B cell (primary cell): ENCODE results near the gene GFPT2.

Experiments used
- EZH2 ChIP-seq: IDR thresholded peaks from 2 replicates; pipeline ENCODE4 v1.6.1; 2012; ENCODE audit warnings: borderline replicate concordance, low read depth, mild to moderate bottlenecking, moderate library complexity, low read length; ENCODE audit not compliant: insufficient read depth, poor library complexity, severe bottlenecking
- TF ChIP-seq, protein P1 (sequence below): fragments of 200-600 bp; IDR thresholded peaks from one replicate; pipeline ENCODE4 v1.8.0; 2022; ENCODE audit warnings: antibody characterized with exemption, mild to moderate bottlenecking

DNA sequence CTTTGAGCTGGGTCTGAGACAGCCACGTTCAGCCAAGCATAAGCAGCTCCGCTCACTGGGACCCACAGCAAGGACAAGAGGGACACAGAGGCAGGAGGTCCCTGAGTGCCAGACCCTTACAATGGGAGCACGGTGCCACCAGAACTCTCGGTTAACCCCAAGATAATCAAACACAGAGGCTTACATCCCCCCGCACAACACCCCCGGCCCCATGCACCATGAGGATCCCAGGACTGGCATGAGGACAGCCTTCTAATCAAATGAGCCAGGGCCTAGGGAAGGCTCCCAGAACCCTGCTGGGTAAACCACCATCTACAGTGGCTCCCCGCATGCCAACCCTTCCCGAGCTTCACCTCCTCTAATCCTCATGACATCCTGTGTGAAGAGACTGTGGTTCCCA is 7.4 kb downstream of the GFPT2 start:
- TF ChIP-seq, protein P1, sequence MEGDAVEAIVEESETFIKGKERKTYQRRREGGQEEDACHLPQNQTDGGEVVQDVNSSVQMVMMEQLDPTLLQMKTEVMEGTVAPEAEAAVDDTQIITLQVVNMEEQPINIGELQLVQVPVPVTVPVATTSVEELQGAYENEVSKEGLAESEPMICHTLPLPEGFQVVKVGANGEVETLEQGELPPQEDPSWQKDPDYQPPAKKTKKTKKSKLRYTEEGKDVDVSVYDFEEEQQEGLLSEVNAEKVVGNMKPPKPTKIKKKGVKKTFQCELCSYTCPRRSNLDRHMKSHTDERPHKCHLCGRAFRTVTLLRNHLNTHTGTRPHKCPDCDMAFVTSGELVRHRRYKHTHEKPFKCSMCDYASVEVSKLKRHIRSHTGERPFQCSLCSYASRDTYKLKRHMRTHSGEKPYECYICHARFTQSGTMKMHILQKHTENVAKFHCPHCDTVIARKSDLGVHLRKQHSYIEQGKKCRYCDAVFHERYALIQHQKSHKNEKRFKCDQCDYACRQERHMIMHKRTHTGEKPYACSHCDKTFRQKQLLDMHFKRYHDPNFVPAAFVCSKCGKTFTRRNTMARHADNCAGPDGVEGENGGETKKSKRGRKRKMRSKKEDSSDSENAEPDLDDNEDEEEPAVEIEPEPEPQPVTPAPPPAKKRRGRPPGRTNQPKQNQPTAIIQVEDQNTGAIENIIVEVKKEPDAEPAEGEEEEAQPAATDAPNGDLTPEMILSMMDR, result no peak
- no peak for TF ChIP-seq EZH2
